Measurements from ENCODE around the gene ACSS2.

- TF ChIP-seq, protein P1, sequence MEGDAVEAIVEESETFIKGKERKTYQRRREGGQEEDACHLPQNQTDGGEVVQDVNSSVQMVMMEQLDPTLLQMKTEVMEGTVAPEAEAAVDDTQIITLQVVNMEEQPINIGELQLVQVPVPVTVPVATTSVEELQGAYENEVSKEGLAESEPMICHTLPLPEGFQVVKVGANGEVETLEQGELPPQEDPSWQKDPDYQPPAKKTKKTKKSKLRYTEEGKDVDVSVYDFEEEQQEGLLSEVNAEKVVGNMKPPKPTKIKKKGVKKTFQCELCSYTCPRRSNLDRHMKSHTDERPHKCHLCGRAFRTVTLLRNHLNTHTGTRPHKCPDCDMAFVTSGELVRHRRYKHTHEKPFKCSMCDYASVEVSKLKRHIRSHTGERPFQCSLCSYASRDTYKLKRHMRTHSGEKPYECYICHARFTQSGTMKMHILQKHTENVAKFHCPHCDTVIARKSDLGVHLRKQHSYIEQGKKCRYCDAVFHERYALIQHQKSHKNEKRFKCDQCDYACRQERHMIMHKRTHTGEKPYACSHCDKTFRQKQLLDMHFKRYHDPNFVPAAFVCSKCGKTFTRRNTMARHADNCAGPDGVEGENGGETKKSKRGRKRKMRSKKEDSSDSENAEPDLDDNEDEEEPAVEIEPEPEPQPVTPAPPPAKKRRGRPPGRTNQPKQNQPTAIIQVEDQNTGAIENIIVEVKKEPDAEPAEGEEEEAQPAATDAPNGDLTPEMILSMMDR (IDR thresholded peaks at IDR 0.05; ENCODE audit: borderline replicate concordance, extremely low read depth, low read length, poor library complexity, severe bottlenecking): no peak
- no peak for TF ChIP-seq EZH2 (IDR thresholded peaks at IDR 0.05; ENCODE audit: borderline replicate concordance, low read depth, low read length, severe bottlenecking)
Observed at GRCh38 chr20:34927736-34928135, 51.3 kb downstream of the ACSS2 start.

Measured in DND-41 (cell line).